Lung microvascular endothelial cell (primary cell): ENCODE data around the gene RXRA. TPM values are rescaled to one million over a fixed set of nuclear protein-coding genes. Genes with fewer than 3 reads are reported as not detected.

Experiments used
- DNase-seq, 2 donors: peaks; one replicate each; pipeline versions ENCODE4 v3.0.0 to v3.0.0-alpha.2; 2010; ENCODE audit warnings: low read depth in 2 of 2
- total RNA-seq: library from RNA; depleted of rRNA; stranded (reverse); fragments of >200 nt; gene quantifications from 2 replicates; pipeline ENCODE4 v1.2.1, GENCODE V29; 2014

The RXRA gene
- total RNA-seq, 1 donor from 2014 or later: 14.9 TPM

GRCh38 chr9:134445000-134445399, 118.7 kb downstream of the RXRA start:
- DNase-seq: no peak

DNA sequence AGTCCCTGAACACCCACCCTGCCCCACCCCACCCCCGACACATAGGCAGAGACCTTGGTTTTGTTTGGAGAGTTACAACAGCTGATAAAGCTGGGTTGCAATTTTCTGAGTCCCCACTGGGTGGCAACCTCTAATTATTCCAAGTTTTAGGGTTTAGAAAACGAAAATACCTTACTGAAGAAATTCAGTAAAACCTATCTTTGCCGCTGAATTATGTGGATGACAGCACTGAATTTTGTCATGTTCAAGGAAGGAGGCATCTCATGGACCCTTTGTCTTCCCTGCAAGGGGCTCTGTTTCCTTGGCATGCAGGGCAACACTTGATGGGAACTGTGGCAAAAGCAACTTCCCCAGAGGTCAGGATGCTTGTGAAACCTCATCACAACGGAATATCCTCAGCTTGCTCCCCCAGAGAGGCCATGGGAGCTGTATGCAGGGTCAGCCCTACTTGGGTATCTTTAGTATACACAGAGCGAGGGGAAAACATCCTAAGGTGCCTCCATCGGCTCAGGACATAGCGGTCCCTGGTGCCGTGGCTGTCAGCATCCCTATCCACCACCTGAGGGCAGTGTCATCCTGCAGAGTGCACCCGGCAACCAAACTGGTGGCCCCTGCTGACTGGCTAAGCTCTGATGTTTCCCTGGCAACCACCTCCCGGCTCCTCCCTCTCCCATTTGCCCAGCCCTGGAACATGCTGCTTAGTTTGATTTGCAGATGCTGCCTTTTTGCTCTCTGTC, 123.1 kb downstream of the RXRA start:
- DNase-seq: peak; percentile 94 to 97

GRCh38 chr9:134451700-134452458, 125.6 kb downstream of the RXRA start:
- DNase-seq: no peak

- DNase-seq: no peak
These were observed 126.5 kb downstream of the RXRA start for GRCh38 chr9:134452728-134453127.

GRCh38 chr9:134453776-134454475, 127.7 kb downstream of the RXRA start:
- DNase-seq: no peak

GRCh38 chr9:134454476-134454857, 128.2 kb downstream of the RXRA start:
- no peak for DNase-seq

DNA sequence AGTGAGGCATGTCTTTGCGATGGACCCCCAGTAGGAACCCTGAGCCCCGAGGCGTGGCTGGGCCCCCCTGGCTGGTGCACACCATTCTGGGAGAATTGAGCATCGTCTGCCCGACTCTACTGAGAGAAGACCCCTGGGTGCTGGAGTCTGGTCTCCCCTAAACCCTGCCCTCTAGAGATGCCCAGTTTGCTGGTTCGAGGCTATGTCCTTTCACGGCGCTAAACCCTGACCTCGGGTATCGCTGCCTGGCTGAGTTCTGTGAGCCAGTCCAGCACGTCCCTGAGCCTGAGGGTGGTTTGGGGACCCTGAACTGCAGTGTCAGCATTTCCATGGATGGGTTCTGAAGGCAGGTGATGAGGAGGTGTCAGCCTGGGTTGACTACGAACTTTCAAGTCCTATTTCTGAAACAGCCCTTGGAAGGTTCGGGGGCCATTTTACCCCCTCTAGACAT, 128.8 kb downstream of the RXRA start:
- no peak for DNase-seq

GRCh38 chr9:134455537-134455933, 129.3 kb downstream of the RXRA start:
- no peak for DNase-seq

GRCh38 chr9:134455934-134456755, 129.9 kb downstream of the RXRA start:
- peak; percentile 93 to 96 for DNase-seq

- no peak for DNase-seq
These were observed 130.6 kb downstream of the RXRA start for GRCh38 chr9:134456756-134457305.

DNA sequence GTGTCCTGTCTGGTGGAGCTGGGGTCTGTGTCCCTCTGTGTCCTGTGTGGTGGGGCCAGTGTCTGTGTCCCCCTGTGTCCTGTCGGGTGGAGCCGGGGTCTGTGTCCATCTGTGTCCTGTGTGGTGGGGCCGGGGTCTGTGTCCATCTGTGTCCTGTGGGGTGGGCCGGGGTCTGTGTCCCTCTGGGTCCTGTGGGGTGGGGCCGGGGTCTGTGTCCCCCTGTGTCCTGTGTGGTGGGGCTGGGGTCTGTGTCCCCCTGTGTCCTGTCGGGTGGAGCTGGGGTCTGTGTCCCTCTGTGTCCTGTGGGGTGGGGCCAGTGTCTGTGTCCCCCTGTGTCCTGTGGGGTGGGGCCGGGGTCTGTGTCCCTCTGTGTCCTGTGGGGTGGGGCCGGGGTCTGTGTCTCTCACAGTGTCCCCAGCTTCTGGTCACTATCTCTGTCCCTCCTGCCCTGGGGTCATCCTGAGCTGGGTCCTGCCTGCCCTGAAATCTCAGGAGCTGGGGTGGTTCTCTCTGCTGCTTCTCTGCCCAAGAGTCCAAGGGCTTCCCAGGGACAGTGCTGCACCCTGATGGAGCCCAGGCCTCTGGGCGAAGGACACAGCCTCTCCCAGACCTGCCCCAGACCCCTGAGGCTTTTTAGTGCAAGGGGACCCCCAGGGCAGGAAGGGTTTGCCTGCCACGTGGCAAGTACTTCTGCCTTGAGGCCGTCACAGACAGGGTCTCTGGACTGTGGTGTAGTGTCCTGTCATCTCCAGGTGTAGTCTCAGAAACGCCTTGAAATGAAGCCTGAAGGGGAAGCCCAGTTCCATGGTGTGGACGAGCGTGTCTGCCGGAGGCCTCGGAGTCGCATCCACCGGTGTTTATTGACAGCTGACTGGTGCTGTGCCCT, 131.3 kb downstream of the RXRA start:
- DNase-seq: no peak

DNA sequence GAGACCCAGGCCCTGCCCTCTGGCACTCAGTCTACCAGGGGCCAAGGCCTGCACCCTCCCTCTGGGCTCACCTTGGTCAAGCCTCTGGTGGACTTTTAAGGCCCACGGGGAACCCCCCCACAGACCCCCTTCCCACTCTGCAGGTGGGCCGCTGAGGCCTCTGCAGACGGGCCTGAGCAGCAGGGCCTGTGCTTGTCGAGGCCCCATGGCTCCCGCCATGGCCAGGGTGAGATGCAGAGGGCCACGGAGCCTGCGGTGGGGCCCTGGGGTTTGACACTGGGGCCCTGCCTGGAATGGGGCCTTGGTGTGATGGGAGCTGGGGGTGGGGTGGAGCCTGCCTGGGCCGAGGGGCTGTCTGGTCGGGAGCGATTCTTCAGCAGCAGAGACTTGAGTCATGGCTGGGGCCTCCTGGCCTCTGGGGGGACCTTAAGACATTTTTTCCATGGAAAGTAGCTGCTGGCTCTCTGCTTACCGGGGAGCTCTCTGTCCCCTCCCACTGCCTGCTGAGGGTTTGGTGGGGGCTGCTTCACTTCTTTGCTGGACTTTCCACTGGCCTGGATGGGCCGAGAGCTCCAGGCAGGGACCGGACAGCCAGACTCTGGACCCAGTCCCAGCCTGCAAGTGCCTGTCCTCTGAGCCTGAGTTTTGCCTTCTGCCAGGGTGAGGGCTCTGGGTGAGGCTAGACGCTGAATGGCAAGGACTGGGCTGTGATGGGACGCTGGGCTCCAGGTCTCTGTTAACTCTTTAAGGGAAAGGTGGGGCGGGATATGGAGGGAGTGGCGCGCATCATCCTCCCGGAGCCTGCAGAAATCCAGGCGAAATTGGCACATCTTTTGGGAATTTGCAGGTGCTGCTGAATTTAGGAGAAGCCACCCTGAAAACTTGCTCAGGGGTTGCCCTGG, 132.2 kb downstream of the RXRA start:
- no peak for DNase-seq

- no peak for DNase-seq
These were observed 132.9 kb downstream of the RXRA start for GRCh38 chr9:134459164-134459563.

- DNase-seq: no peak
These were observed 133.3 kb downstream of the RXRA start for GRCh38 chr9:134459573-134459972.

- no peak for DNase-seq
These were observed 134.0 kb downstream of the RXRA start for GRCh38 chr9:134460206-134460605.

DNA sequence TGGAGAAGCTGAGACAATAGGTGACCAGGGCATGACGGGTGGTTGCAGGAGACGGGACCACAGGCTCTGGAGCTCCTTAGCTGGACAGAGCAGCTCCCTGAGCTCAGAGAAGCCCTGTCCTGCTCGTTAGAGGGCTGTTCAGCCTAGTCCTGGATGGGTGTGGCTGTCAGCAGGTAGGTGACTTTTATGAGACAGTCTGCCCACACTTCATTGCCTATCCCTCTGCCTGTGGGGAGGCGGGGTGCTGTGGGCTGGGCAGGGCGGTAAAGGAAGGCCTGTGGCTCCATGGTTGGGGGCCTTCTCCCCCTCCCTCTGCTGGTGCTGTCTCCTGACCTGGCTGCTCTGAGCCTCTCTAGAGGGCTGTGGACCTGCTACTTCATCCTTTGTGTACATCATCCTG, 134.6 kb downstream of the RXRA start:
- DNase-seq: no peak

GRCh38 chr9:134461426-134461982, 135.2 kb downstream of the RXRA start:
- no peak for DNase-seq

DNA sequence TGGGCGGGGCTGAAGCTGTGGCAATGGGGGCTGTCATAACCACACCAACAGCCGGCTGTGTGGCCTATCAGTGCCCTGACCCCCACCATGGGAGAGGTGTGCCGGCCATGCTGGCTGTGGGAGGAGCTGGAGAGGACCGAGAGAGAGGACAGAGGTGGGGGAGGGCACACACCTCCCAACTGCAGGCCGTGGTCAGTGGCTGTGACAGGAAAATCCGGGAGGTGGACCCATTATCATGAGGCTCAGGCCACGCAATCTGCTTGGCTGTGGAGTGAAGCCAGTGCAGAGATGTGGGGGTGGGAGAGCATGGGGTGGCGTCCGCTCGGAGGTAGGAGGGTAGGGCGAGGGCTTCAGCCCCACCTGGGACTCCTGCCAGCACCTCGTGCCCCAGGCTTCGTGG, 136.1 kb downstream of the RXRA start:
- no peak for DNase-seq

DNA sequence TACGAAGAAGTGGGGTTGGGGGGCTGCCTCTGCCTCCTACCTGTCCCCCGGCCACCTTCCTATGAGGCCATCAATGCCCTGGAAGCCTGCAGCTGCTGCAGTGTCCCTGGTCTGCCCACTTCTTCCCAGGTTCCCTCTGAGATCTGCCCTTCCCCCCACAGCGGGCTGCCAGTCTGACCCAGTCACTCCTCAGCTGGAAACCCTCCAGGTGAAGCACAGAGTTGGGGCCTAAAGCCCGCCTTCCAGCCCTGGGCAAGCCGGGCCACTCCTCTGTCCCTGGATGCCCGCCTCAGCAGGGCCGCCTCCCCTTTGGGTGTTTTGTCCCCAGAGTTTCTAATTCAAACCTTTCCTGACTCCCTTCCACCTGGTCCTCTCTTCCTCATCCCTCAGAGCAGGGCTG, 137.0 kb downstream of the RXRA start:
- DNase-seq: no peak
